ENCODE results near the gene SIGLEC1. TPM values are rescaled to one million over a fixed set of nuclear protein-coding genes. Genes with fewer than 3 reads are reported as not detected.

The SIGLEC1 gene
- total RNA-seq, 2 experiments from 2014 or later: 0.08 to 0.11 TPM

DNA sequence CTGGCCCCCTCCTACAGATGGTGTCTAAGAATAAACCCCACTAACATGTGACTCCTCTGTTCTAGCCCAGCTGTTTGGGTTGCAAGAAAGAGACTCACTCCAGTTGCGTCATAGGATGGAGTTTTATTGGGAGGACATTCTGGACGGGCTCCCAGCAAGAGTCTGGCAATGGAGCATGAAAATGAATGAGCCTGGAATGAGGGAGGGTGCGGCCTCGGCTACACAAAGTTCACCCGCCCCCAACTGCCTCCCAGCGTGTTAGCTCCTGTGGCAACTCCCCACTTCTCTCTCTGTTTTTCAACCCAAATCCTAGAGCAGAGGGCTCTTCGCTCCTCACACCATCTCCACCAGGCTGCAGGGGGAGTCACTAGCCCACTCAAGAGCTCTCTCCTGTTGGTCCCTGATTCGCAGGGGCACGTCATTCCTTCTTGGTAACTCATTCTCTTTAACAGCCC lies 25.5 kb downstream of the SIGLEC1 start:
- no peaks in the 10 kb centered on the region for H3K4me1 ChIP-seq (ENCODE audit: insufficient read depth, low read length)
- ChIA-PET CTCF (no interaction called here), POLR2A (no interaction called here)
- H3K36me3 ChIP-seq (ENCODE audit: insufficient read depth, low read length): no peaks in the 10 kb centered on the region
- H3K27me3 ChIP-seq (ENCODE audit: control insufficient read depth in 1 of 2, insufficient read depth in 2 of 2, low read length in 2 of 2): peaks cover 12 to 14% of the 10 kb centered on the region in 2 experiments
- intact Hi-C loops (cut with DNase I, micrococcal nuclease): no loop called here
- Mint-ChIP-seq H3K4me3 (no peak overlapping the region), H3K4me1 (ENCODE audit: low read depth) (no peaks in the 10 kb centered on the region), H3K27me3 (peaks cover 42% of the 10 kb centered on the region), H3K27ac (no peak overlapping the region), H3K9me3 (no peaks in the 10 kb centered on the region), H3K36me3 (ENCODE audit: low read depth) (no peaks in the 10 kb centered on the region)
- H3K9me3 ChIP-seq (ENCODE audit: control insufficient read depth in 1 of 2, insufficient read depth in 1 of 2, low read length in 2 of 2): no peaks in the 10 kb centered on the region
- H3K4me3 ChIP-seq (ENCODE audit: low read length): no peak overlapping the region
- ATAC-seq (ENCODE audit: poor library complexity): no peak
- TF ChIP-seq, protein P1, sequence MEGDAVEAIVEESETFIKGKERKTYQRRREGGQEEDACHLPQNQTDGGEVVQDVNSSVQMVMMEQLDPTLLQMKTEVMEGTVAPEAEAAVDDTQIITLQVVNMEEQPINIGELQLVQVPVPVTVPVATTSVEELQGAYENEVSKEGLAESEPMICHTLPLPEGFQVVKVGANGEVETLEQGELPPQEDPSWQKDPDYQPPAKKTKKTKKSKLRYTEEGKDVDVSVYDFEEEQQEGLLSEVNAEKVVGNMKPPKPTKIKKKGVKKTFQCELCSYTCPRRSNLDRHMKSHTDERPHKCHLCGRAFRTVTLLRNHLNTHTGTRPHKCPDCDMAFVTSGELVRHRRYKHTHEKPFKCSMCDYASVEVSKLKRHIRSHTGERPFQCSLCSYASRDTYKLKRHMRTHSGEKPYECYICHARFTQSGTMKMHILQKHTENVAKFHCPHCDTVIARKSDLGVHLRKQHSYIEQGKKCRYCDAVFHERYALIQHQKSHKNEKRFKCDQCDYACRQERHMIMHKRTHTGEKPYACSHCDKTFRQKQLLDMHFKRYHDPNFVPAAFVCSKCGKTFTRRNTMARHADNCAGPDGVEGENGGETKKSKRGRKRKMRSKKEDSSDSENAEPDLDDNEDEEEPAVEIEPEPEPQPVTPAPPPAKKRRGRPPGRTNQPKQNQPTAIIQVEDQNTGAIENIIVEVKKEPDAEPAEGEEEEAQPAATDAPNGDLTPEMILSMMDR (IDR thresholded peaks at IDR 0.05): no peak
- DNase-seq: no peak
- no peak overlapping the region for H3K27ac ChIP-seq (ENCODE audit: low read depth in 1 of 2, low read length in 2 of 2)

DNA sequence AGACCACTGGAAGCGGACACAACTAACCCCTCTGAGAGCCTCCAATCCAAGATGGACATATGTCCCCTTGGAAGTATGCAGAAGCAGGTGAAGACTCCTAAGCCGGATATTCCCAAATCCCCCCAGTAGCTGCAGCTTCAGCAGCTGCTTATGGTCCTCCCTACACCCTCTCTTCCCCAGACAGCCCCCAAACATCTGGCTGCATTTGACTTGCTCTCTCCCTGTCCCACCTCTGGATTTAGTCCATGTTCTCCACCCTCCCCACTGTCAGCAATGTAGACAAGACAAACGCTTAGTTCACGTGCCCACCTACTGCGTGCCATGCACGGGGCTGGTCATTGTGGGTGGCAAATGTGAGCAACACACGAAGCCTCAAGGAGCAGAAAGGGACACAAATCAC lies 26.0 kb downstream of the SIGLEC1 start:
- intact Hi-C loops (cut with DNase I, micrococcal nuclease): no loop called here
- Histone ChIP-seq H3K27me3 (ENCODE audit: control insufficient read depth in 1 of 2, insufficient read depth in 2 of 2, low read length in 2 of 2) (peaks cover 16 to 17% of the 10 kb centered on the region in 2 experiments), H3K4me1 (ENCODE audit: insufficient read depth, low read length) (peaks cover 2% of the 10 kb centered on the region), H3K4me3 (ENCODE audit: low read length) (no peak overlapping the region), H3K9me3 (ENCODE audit: control insufficient read depth in 1 of 2, insufficient read depth in 1 of 2, low read length in 2 of 2) (peaks cover 0 to under 1% of the 10 kb centered on the region in 2 experiments), H3K36me3 (ENCODE audit: insufficient read depth, low read length) (no peaks in the 10 kb centered on the region), H3K27ac (ENCODE audit: low read depth in 1 of 2, low read length in 2 of 2) (no peak overlapping the region)
- no peak for DNase-seq
- CTCF ChIA-PET: no interaction called here
- Mint-ChIP-seq H3K27me3 (peaks cover 43% of the 10 kb centered on the region), H3K36me3 (ENCODE audit: low read depth) (no peaks in the 10 kb centered on the region), H3K9me3 (no peaks in the 10 kb centered on the region), H3K4me3 (no peak overlapping the region), H3K27ac (no peak overlapping the region), H3K4me1 (ENCODE audit: low read depth) (no peaks in the 10 kb centered on the region)
- no peak for ATAC-seq (ENCODE audit: poor library complexity)
- POLR2A ChIA-PET: no interaction called here
- TF ChIP-seq, protein P1 (IDR thresholded peaks at IDR 0.05): no peak

DNA sequence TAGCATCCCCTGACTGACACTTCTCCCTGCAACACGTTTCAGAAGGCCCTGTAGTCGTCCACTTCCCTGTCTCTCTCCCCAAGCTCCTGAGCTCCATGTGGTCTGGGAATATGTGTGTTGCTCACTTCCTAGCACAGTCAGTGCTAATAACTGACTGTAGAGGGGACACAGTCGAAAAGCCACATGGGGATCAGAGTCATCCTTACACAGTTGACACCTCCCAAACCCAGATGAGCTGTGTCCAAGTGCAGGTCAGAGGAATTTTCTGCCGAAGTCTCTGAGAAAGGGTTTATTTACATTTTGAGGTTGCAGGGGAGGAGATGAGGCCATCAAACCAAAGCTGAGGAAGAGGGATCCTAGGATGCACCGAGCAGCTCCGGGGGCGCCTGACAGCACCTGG lies 27.1 kb downstream of the SIGLEC1 start:
- Mint-ChIP-seq H3K27me3 (peaks cover 53% of the 10 kb centered on the region), H3K4me1 (ENCODE audit: low read depth) (no peaks in the 10 kb centered on the region)
- H3K36me3 ChIP-seq (ENCODE audit: insufficient read depth, low read length): no peaks in the 10 kb centered on the region

More for the DNA sequence above, 27.1 kb downstream of the SIGLEC1 start:
- peaks cover 2% of the 10 kb centered on the region for H3K4me1 ChIP-seq (ENCODE audit: insufficient read depth, low read length)
- Mint-ChIP-seq H3K4me3 (no peak overlapping the region), H3K27ac (no peak overlapping the region), H3K9me3 (no peaks in the 10 kb centered on the region), H3K36me3 (ENCODE audit: low read depth) (no peaks in the 10 kb centered on the region)
- H3K4me3 ChIP-seq (ENCODE audit: low read length): no peak overlapping the region
- ATAC-seq (ENCODE audit: poor library complexity) (no peak), DNase-seq (no peak)
- TF ChIP-seq, protein P1 (IDR thresholded peaks at IDR 0.05): no peak
- H3K27me3 ChIP-seq (ENCODE audit: control insufficient read depth in 1 of 2, insufficient read depth in 2 of 2, low read length in 2 of 2): peaks cover 26 to 27% of the 10 kb centered on the region in 2 experiments
- H3K27ac ChIP-seq (ENCODE audit: low read depth in 1 of 2, low read length in 2 of 2): no peak overlapping the region
- ChIA-PET CTCF (no interaction called here), POLR2A (no interaction called here)
- intact Hi-C loops (cut with DNase I, micrococcal nuclease): no loop called here
- H3K9me3 ChIP-seq (ENCODE audit: control insufficient read depth in 1 of 2, insufficient read depth in 1 of 2, low read length in 2 of 2): peaks cover 0 to 8% of the 10 kb centered on the region in 2 experiments
